PFSK-1 (cell line): ENCODE results near the gene ZBTB32.

Experiments used
- FOXP2 ChIP-seq: optimal IDR thresholded peaks from 2 replicates; pipeline ENCODE3; 2011; ENCODE audit warnings: borderline replicate concordance, control low read depth, inconsistent platforms; ENCODE audit not compliant: insufficient read depth; ENCODE audit errors: extremely low read length, extremely low read depth
- POLR2AphosphoS5 ChIP-seq: IDR thresholded peaks from 2 replicates; pipeline ENCODE4 v1.6.1; 2012; ENCODE audit warnings: low read depth, mild to moderate bottlenecking, control low read depth, low read length, moderate library complexity
- SIN3A ChIP-seq: IDR thresholded peaks from 2 replicates; pipeline ENCODE4 v1.6.1; 2012; ENCODE audit warnings: mild to moderate bottlenecking, low read length, moderate library complexity, borderline replicate concordance; ENCODE audit not compliant: insufficient read depth
- TAF1 ChIP-seq: IDR thresholded peaks from 2 replicates; pipeline ENCODE4 v1.6.1; 2012; ENCODE audit warnings: low read length, control low read depth, borderline replicate concordance; ENCODE audit not compliant: insufficient read depth
- TF ChIP-seq, protein P1 (sequence below), 2 experiments: IDR thresholded peaks; 2 replicates each; pipeline versions ENCODE4 v1.6.1 to v1.8.0; 2011 to 2012; ENCODE audit warnings: low read depth in 2 of 2, low read length in 2 of 2, control low read depth in 1 of 2, inconsistent platforms in 1 of 2, mild to moderate bottlenecking in 1 of 2, moderate library complexity in 1 of 2; ENCODE audit not compliant: insufficient read depth in 1 of 2

- TF ChIP-seq POLR2AphosphoS5 (no peak), TAF1 (no peak), FOXP2 (no peak), SIN3A (no peak)
- TF ChIP-seq, protein P1, sequence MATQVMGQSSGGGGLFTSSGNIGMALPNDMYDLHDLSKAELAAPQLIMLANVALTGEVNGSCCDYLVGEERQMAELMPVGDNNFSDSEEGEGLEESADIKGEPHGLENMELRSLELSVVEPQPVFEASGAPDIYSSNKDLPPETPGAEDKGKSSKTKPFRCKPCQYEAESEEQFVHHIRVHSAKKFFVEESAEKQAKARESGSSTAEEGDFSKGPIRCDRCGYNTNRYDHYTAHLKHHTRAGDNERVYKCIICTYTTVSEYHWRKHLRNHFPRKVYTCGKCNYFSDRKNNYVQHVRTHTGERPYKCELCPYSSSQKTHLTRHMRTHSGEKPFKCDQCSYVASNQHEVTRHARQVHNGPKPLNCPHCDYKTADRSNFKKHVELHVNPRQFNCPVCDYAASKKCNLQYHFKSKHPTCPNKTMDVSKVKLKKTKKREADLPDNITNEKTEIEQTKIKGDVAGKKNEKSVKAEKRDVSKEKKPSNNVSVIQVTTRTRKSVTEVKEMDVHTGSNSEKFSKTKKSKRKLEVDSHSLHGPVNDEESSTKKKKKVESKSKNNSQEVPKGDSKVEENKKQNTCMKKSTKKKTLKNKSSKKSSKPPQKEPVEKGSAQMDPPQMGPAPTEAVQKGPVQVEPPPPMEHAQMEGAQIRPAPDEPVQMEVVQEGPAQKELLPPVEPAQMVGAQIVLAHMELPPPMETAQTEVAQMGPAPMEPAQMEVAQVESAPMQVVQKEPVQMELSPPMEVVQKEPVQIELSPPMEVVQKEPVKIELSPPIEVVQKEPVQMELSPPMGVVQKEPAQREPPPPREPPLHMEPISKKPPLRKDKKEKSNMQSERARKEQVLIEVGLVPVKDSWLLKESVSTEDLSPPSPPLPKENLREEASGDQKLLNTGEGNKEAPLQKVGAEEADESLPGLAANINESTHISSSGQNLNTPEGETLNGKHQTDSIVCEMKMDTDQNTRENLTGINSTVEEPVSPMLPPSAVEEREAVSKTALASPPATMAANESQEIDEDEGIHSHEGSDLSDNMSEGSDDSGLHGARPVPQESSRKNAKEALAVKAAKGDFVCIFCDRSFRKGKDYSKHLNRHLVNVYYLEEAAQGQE (IDR thresholded peaks at IDR 0.05; ENCODE audit: insufficient read depth in 1 of 2, low read depth in 2 of 2, low read length in 2 of 2), result no peak
Measured at GRCh38 chr19:35713904-35714495, 9.6 kb downstream of the ZBTB32 start.
